Stimulated activated CD8-positive, alpha-beta memory T cell treated with anti-CD3 and anti-CD28 coated beads, Interleukin-12 subunit alpha, Interleukin-12 subunit beta, amount 100 ng/mL, for 24 hours (primary cell): Measurements from ENCODE around the gene ZP1.
A peak's percentile ranks its signal among the peaks of the same experiment; 100 is the strongest.
"Not testable (repeated sequence)": the region's sequence is repeated elsewhere in the genome, so short reads cannot be mapped to it uniquely, and the experiment has no call there.

Source experiments
- DNase-seq: peaks from one replicate; pipeline ENCODE4 v3.0.0-alpha.2; 2020; ENCODE audit errors: extremely low read depth

The ZP1 gene, protein sequence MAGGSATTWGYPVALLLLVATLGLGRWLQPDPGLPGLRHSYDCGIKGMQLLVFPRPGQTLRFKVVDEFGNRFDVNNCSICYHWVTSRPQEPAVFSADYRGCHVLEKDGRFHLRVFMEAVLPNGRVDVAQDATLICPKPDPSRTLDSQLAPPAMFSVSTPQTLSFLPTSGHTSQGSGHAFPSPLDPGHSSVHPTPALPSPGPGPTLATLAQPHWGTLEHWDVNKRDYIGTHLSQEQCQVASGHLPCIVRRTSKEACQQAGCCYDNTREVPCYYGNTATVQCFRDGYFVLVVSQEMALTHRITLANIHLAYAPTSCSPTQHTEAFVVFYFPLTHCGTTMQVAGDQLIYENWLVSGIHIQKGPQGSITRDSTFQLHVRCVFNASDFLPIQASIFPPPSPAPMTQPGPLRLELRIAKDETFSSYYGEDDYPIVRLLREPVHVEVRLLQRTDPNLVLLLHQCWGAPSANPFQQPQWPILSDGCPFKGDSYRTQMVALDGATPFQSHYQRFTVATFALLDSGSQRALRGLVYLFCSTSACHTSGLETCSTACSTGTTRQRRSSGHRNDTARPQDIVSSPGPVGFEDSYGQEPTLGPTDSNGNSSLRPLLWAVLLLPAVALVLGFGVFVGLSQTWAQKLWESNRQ

DNA sequence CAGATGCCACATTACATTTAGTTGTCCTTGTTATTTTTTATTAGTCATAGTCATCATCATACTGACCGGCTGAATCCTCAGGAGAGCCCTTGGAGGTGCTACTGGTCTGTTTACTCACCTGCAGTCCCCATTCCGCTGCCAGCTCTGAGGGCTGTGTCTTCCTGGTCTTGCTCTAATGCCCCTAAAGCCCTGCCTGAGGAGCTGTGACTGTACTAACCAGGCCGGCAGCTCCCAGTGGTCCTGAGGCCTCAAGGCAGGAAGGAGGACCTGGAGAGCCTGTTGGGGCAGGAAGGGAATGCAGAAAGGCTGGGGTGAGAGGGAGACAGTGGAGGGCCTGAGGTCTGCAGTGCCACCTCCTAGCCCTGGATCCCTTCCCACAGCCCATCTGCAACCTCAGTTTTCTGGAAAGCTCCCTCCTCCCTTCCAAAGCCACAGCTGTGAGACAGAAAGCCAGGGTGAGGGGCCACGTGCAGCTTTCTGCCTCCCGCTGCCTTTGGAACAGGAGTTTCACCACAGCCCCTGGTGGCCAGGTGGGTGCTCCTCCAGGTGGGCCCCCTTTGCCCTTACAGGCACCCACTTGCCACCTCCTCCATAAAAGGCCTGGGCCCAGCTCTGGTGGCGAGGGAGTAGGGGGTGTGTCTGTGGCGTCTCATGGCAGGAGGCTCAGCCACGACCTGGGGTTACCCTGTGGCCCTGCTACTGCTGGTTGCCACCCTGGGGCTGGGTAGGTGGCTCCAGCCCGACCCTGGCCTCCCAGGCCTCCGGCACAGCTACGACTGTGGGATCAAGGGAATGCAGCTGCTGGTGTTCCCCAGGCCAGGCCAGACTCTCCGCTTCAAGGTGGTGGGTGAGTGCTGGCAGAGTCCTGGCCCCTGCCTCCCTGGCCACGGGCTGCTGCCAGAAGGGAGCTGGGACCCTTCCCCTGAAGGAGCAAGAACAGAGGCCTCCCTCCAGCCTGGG is at the start of gene ZP1:
Gene ZP1 (plus strand): TSS at position 632 of the 960 bp plus-strand sequence. CDS start 20 bp downstream, at position 652.
- DNase-seq, result no peak

DNA sequence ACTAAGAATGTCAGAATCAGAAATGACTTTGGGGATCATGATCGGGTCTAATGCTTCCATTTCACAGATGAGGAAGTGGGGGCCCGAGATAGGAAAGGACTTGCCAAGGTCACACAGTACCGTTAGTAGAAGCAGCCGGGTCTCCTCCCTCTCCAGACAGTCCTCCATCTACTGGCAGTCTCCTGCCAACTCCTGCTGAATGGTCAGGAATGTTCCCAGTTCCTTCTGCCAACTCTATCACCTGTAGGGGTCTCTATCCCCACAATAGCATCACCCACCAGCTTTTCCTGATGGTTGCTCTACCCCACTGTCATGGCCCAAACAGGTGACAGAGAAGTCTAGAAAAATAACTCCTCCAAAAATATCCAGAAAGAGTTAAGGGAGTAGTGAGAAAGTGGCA is 49.3 kb upstream of the ZP1 start:
- DNase-seq, result no peak

DNA sequence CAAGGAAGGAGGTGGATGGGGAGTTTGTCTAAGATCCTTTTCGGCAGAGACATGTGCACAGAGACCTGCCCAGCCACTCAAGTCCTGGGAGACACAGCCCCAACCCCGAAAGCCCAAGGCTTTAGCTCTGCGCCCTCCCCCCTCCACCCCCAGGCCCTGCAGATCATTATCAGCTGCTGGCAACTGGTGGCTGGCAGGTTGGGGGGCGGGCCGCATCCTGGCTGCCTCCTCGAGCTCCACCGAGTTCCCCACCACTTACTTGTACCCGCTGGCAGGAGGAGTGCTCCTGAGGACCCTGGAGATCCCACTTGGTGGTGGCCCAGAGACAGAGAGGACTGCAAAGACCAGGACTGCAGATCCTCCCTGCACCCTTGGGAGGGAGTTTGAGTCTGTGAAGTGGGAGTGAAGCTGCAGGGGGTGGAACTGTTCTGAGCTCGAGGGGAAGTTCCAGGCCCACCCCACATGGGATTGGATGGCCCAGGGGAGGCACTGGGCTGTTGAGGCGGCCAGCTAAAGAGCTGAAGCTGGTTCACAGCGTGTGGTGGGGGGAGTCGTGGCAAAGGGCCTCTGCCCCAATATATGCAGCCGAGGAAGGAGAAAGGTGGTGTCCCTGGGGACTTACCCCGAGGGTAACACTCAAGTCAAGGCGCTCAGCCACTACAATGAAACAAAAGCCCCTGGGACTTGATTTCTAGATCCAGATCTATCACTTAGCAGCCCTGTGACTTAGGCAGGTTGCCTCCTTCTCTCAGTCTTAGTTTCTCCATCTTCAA is 45.3 kb upstream of the ZP1 start:
- DNase-seq, result no peak

DNA sequence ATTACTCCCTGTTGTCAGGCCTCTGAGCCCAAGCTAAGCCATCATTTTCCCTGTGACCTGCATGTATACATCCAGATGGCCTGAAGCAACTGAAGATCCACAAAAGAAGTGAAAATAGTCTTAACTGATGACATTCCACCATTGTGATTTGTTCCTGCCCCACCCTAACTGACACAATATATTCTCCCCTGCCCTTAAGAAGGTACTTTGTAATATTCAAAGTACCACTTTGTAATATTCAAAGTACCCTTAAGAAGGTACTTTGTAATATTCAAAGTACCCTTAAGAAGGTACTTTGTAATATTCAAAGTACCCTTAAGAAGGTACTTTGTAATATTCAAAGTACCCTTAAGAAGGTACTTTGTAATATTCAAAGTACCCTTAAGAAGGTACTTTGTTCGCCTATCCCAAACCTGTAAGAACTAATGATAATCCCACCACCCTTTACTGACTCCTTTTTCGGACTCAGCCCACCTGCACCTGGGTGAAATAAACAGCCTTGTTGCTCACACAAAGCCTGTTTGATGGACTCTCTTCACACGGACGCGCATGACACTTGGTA is 43.5 kb upstream of the ZP1 start:
- not testable (repeated sequence) for DNase-seq

DNA sequence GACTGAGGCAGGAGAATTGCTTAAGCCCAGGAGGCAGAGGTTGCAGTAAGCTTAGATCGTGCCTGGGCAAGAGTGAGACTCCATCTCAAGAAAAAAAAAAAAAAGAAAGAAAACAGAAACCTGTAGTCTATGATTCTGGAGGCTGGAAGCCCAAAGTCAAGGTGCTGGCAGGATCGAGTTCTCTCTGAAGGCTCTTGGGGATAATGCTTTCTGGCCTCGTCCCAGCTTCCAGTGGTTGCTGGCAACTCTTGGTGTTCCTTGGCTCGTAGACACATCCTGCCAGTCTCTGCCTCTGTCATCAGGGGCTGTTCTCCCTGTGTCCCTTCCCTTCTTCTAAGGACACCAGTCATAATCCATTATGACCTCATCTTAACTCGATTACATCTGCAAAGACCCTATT is 42.2 kb upstream of the ZP1 start:
- no peak for DNase-seq

DNA sequence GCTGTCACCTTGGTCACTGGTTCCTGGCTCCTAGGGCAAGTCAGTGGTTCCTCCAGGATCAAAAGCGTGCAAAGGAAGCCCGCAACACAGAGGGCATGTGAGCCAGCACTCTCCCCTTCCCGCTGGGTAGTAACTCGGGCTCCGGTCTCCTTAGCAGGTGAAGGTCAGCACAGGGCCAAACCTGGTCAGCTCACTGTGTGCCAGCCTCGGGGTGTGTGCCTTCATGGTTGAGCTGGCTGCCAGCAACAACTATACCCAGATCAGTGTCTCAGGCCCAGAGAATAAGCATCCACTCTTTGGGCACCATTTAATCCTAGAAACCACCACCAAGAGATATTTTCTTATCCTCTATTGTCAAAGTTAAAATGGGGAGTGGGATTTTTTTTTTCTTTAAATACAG is 41.6 kb upstream of the ZP1 start:
- no peak for DNase-seq

DNA sequence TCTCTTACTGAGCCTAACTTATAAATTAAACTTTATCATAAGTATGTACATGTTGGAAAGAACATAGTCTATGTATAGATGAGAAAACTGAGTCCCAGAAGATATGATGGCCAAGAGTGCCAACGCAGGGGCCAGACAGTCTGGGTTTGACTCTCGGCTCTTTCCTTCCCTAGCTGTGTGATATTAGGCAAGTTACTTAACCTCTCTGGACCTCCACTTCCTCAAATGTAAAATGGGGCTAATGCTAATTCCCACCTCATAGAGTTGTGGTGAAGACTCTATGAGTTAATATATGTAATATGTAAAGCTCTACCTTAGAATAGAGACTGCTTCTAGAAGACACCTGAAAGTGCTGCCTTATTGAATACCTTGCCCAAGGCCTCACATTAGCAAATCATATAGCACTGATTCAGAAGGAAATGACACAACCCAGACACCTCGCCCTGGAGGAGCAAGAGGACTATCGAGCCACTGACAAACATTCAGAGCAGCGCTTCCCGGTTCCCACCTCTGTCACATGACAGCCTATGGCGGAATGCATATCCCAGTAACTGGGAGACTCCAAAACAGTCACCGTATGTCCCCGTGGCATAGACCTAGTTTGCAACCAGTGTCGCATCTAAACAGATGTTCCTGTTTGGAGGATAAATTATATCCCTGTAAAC is 36.7 kb upstream of the ZP1 start:
- DNase-seq, result no peak

DNA sequence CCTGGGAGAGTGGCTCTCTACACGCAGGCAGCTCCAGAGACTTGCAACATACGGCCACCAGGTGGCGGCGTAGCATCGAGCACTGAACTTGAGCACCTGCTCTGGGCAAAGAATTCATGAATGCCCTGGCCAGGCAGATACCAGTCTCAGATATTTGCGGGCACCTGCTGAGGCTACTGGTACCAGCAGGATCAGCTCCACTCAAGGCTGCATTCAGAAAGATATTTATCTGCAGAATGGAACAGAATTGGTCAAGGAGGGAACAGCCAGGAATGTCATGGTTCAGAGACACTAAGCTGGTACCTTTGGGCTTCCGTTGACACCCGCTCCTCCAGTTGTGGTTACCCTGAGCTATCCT is 36.2 kb upstream of the ZP1 start:
- peak; percentile 53 for DNase-seq

DNA sequence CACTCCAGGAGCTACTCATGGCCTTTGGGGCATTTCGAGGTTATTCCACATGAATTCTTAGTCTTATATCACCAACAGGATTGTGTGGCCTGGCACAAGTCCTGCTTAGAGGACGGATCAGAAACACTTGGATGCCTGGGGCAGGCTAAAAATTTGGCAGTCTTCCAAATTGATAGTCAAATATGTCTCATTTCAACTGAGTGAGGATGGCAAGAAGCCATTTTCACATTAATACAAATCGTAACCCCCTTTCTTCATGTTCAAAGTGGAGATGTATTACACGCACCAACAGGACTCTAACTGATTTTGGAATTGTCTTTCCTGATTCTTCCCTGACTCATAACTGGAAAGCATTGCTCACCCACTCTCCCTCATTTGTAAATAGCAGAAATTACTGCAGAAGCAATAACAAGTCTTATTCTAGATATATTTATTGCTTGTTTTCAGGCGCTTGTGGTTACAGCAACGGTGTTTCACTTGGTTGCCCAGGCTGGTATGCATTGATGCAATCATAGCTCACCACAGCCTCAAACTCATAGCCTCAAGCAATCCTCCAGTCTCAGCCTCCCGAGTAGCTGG is 35.8 kb upstream of the ZP1 start:
- no peak for DNase-seq

DNA sequence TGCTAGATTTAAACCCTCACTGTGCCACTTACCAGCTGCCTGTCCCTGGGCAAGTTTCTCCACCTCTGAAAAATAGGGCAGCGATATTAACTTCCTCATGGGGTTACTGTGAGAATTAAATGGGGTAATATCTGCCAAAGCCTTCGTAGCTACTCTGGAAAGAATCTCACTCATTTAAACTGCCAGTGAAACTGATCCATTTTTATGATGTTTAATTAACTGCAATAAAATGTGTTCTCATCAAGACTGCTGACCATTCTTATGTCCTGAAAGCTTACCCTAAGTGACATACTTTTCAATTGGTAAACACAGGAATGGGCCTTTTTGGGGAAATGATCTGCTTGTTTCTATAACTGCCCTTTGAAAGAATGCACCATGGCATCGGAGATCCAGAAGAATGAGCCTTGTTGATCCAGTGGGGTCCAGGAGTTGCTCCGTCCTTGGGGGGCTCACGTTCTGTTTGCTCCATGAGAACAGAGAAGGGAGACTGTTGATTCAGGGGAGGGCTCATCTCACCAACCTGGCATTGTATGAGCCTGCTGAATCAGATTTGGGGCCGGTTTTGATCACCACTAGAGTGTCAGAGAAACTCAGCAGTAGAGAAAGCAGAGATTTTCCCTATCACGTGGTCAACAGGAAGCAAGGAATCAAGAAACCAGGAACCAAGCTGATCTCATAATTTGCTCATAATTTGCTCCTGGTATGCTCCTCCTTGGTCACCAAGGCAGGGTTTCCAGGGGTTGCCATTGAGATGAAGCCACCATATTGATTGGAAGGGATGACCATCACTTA is 32.4 kb upstream of the ZP1 start:
- no peak for DNase-seq

DNA sequence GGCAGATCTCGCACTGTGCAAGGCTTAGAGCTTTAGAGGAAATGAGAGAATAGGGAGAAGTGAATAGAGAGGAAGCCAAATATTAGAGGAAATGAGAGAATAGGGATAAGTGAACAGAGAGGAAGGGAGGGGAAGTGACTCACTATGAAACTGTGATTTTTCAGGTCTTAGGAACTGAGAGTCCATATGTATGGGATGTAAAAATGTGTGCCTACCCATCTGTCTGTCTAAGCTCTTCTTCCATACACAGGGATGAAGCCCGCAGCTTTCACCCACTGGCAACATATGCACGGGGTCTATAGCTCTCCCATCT is 31.9 kb upstream of the ZP1 start:
- DNase-seq, result no peak

DNA sequence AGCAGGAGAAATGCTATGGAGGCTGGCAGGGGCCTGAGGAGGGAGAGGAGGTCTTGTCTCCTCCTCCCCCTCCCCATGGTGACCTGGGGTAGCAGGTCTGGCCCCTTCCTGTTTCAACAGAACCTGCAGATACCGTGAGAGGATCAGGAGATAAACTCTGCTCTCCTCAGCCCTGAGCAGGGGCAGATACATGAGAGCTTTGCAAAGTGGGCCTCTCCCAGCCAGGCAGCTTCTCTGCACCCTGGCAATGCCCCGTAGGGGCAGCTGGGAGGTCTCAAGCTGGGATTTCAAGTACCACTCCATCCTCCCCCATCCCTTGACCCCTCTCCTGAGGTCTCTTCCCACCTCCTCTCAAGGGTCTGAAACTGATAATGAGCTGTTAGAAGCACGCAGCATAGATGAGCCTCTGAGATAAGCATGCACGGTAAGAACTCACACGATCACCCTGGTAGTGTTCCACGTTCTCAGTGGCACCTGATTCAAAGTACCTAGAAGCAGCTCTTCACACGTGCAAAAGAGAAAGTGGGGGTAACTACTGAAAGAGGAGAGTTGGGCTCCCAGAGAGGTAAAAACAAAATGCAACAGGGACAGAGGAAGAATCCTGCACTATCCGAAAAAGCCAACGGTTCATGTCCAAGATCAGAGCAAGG is 30.4 kb upstream of the ZP1 start:
- DNase-seq, result no peak

DNA sequence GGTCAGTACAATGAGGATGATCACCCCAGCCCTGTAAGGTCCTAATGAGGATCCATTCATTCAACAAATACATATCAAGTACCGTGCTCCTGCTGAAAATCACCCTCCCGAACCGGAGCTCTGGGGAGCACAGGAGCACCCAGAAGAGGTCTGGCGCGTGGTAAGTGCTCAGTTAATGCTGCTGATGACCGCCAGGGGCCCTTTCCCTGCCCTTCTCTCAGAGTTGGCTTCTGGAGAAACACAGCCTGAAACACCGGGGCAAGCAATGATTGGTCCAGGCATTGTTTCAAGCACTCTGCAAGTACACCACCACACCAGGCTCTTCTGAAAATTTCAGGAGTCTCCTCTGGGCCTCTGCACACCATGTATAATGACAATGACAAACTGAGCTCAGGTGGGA is 29.2 kb upstream of the ZP1 start:
- DNase-seq, result no peak

DNA sequence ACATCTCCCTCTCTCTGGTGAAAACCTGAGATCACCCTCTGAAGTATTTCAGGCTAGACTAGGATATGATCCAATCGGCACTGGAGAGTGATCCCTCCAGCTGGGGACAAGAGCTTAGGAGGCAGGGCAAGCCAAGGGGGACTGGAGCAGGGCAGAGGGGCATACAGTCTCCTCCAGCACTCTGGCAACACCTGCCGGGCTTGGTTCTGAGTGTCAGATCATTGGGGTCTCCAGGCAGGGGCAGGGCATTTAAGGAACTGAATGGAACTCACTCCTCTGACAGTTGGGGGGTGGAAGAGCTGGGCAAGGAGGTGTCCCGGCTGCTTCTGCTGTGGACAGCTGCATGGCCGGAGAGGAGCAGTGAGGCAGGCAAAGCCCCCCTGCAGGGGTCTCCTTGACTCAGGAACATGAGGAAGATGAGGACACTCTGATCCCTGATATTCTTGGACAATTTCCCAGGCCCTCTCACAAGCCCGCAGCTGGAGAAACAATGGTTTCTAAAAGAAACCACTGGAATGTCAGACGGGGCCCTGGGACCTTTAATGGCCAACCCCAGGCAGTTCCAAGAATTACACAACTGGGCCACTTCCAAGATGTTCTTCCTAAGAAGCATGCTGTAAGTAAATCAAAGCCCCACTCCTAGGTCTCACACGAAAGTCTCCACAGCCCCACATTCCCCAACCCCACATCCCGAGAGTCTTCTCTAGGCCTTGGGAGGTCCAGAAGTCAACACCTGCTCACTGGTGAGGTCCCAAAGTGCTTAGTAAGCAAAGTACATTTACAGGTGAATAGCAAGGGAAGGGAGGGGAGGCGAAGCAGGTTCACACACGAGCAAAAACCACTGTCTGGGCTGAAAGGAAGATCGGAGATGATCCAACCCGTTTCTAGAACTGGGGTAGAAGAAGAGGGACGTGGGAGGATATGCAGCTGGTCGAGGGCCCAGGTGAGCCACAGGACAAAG is 26.6 kb upstream of the ZP1 start:
- DNase-seq, result no peak

DNA sequence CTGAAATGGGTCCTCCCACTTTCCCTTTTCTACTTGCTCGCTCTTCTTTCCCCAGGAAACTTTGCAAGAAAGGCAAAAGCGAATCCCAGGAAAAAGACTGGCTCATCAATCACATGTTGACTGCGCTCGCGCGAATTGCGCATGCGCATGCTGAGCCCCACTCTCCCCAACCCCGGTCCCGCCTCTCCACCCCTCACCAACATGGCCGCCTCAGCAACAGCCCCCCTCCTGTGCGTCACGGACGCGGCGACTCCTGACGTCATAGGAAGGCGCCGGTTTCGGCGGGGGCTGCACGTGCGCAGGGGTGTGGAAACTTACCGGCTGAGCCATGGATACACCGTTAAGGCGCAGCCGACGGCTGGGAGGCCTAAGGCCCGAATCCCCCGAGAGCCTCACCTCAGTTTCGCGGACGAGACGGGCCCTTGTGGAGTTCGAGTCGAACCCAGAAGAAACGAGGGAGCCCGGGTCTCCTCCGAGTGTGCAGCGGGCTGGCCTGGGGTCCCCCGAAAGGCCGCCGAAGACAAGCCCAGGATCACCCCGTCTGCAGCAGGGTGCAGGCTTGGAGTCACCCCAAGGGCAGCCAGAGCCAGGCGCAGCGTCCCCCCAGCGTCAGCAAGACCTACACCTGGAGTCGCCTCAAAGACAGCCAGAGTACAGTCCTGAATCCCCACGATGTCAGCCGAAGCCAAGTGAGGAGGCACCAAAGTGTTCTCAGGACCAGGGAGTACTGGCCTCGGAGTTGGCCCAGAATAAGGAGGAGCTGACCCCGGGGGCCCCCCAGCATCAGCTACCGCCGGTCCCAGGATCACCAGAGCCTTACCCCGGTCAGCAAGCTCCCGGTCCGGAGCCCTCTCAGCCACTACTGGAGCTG is 25.3 kb upstream of the ZP1 start, which contains the start of gene CCDC86:
Gene CCDC86 (plus strand): TSS at position 317 of the 871 bp plus-strand sequence. CDS start 12 bp downstream, at position 329.
- peak; percentile 89 for DNase-seq

DNA sequence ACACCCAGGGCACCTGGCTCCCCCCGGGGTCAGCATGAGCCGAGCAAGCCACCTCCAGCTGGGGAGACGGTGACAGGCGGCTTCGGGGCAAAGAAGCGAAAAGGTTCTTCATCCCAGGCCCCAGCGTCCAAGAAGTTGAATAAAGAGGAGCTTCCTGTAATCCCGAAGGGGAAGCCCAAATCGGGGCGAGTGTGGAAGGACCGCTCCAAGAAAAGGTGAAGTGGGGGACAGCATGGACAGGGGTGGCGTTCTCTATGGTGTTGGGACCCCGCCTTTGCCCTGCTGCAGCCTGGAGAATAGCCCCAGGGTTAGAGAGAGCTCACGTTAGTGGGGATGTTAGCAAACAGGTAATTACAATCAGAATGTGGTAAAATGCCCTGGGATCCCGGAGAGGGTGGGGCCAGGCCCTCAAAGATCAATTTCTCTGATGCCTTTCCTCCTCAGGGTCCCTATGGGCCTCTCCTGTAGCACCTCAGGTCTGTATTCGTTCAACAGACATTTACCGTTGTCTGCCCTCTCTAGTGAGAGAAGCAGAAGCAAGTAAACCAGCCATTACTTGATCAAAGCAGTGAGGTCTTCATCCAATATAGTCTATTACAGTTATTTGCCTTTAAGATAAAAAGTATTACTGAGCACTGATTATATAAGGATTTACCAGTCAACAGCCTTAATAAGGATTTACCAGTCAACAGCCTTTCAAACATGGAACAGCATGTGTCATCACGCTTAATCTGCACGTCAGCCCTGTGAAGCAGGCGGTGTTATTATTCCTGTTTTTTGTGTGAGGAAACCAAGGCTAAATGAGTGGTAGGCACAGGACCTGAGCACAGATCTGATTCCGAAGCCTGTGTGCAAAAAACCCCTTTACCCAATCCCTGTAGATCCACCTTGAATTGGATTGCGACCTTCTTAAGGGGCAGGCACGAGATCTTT is 24.4 kb upstream of the ZP1 start:
- no peak for DNase-seq
